ENCODE measurements around the gene MZB1.
"Not testable (repeated sequence)": the region's sequence is repeated elsewhere in the genome, so short reads cannot be mapped to it uniquely, and the experiment has no call there.

MZB1 gene

DNA sequence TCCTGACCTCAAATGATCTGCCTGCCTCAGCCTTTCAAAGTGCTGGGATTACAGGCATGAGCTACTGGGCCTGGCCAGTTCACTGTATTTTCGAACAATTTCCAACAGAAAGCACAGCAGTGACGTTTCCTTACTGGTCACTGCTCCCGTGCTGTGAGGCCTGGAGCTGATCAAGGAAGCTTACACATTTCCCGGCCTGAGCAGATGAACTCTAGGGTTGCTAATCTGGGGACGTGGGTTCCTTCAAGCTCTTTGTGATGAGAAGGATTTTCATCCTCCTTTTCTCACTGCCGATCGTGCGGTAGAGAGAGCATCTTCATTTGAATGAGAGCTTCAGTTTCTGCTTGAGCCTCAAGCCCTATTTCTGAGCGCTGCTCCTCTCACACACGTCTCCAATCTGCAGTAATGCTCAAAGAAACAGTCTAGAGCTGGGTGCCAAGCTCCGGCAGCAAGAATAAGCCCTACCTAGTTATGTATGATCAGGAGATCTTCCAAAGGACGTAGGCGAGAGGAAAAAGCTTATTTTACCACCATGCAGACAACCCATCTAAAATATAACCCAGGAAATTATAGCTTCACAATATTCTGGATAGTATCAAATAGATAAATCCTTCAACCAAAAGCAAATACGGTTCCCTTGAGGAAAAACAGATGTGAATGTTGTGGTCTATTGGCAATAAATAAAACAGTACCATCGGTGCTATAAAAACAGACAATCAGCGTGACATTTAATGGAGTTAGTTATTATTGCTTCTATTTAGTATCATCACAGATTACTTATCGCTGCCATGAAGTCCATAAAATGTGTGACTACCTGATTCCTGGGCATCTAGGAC lies 21.5 kb upstream of the MZB1 start:
- no peak for FAIRE-seq
- DNase-seq (ENCODE audit: low spot score), result no peak

DNA sequence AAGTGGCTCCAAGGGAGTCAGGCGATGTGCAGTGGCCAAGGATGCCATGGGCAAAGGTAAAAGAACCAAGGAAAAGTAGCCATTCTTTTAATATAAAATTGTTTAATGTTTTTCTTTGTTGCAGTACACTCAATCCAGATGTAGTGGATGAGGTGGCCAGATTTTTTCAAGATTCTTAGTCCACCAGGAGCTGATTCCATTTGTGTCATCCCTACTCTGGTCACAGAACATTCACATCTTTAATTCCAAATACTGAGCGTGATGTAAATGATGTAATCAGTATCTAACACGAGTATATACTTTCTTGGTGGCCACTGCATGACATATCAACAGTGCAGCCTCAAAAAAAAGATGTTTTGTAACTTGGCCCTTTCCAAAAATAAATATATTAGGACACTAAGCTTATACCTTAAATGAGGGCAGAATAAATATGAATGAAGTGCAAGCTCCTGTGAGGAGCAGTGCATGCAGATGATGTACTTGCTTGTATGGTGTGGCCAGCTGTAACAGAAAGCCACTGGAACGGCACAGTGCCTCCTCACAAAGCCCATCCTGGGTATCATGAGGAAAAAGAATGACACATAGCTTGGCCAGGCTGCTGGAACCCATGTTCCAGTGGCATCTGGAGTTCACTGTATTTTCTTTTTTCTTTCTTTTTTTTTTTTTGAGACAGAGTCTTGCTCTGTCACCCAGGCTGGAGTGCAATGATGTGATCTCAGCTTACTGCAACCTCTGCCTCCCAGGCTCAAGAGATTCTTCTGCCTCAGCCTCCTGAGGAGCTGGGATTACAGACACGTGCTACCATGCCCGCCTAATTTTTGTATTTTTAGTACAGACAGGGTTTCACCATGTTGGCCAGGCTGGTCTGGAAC lies 20.6 kb upstream of the MZB1 start:
- FAIRE-seq, result no peak
- DNase-seq (ENCODE audit: low spot score), result no peak

DNA sequence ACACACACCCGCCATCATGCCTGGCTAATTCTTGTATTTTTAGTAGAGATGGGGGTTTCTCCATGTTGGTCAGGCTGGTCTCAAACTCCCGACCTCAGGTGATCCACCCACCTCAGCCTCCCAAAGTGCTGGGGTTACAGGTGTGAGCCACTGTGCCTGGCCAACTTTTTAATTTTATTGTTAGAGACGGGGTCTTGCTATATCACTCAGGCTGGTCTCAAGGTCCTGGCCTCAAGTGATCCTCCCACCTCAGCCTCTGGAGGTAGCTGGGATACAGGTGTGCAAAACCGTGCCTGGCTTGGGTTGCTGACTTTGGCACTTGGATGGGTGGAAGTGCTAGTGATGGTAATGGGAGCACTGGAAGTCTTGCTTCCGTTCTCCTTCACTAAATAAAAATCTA lies 19.4 kb upstream of the MZB1 start:
- not testable (repeated sequence) for FAIRE-seq

DNA sequence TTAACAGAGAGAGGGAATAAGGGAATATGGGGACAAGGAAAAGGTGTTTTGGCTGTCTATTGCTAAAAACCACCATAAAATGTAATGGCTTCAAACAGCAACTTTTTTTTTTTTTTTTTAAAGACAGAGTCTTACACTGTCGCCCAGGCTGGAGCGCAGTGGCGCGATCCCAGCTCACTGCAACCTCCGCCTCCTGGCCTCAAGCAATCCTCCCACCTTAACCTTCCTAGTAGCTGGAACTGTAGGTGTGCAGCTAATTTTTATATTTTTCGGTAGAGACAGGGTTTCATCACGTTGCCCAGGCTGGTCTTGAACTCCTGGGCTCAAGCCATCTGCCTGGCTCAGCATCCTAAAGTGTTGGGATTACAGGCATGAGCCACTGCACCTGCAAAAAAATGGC lies 18.5 kb upstream of the MZB1 start:
- FAIRE-seq, result no peak
- no peak for DNase-seq (ENCODE audit: low spot score)

More for the DNA sequence above, 19.4 kb upstream of the MZB1 start:
- DNase-seq (ENCODE audit: low spot score), result not testable (repeated sequence)

DNA sequence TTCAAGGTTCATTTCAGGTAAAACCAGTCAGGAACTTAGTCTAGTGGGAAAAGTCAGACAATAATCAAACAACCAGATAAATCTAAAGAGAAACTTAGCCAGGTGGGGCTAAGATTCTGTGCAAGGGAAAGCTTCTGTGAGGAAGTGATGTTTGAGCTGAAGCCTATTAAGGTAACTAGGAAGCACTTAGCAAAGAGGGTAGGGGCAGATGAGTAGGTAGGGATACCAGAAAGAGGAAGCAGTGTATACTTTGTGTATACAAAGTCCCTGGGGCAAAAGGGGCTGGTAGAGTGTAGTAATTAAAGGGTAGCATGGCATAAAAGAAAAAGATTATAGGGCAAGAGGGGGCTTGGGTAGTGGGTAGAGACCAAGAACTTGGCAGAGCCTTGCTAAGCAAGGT lies 17.8 kb upstream of the MZB1 start:
- DNase-seq (ENCODE audit: low spot score) (no peak), FAIRE-seq (no peak)

DNA sequence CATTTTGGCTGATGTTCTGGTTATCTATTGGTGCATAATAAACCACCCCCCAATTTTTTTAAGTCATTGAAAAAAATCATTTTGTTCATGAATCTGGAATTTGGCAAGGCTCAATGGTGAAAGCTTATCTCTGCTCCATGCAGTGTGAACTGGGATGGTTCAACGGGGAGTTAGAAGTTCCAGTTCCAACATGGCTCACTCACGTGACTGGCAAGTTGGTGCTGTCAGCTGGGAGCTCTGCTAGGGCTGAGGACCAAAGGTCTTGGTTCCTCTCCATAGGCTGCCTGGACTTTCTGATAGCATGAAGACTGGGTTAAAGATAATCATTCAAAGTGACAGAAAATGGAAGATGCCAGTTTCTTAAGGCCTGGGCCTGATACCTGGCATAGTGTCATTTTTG lies 17.2 kb upstream of the MZB1 start:
- FAIRE-seq, result no peak

DNA sequence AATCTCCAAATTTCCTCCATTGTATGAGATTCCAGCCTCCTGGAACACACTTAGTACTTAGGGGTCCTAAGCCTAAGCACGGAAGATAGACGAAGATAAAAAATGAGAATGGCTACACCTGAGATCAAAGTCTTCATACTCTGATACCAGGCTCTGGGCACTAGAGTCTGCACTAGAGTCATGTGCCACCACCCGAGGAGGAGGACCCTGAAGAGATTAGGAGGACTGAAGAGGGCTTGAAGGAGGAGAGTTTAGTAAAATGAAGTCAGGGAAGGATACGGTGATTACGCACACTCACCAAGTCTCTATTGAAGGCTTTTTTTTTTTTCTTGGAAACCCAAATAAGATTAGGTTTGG lies 14.7 kb upstream of the MZB1 start:
- FAIRE-seq, result no peak
- no peak for DNase-seq (ENCODE audit: low spot score)

More for the DNA sequence above, 17.2 kb upstream of the MZB1 start:
- DNase-seq (ENCODE audit: low spot score), result no peak

DNA sequence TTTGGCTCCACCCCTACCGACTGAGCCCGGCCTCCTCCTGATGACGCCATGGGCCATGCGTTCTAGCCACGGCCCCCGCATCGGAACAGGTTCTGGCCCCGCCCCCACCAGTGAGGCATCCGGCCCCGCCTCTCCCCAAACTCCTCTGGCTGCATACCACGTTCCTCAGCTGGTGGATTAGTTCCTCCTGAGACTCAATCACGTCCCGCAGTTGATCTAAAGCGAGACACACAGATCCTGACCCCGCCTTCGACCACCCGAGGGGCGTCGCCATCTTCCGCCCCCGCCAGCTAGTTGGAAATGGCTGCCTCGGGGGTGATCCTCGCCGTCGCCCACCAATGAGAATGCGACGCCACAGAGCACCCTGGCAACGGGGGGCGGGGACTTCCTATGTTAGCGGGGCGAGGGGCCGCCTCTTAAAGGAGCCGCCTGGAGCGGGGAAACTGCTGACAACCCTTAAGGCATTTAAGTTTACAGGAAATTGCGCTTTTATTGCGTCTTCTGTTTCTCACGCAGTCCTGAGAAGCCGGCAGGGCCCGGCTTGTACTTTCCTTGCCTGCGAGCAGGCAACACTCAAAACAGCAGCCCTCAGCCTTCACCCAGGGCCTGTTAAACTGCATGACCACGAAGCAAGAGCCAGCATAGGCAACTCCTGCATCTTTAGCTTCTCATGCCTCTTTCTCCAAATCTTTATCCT lies 14.2 kb upstream of the MZB1 start, which contains the start of gene SPATA24:
SPATA24 (minus strand) TSS at position 303 of the 697 bp plus-strand sequence; CDS start at position 274, 29 bp downstream.
- peak; percentile 62 for FAIRE-seq
- peak; percentile 86 for DNase-seq (ENCODE audit: low spot score)

DNA sequence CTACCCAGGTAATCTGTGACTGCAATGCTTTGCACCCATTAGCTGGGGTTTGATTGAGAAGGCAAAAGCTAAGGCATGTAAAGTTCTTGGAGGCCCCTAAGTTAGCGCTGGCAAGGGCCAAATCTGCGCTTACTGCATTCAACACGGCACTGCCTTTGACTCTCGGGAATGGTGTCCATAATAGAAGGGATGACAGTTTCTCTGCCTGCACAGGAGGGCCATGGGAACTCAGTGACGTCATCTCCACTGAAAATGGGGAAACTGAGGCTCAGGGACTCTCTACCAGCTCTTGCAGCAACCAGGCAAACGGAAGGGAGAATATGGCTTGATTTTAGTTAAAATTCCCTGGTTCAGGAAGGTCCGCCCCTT lies 13.7 kb upstream of the MZB1 start:
- no peak for DNase-seq (ENCODE audit: low spot score)
- no peak for FAIRE-seq

DNA sequence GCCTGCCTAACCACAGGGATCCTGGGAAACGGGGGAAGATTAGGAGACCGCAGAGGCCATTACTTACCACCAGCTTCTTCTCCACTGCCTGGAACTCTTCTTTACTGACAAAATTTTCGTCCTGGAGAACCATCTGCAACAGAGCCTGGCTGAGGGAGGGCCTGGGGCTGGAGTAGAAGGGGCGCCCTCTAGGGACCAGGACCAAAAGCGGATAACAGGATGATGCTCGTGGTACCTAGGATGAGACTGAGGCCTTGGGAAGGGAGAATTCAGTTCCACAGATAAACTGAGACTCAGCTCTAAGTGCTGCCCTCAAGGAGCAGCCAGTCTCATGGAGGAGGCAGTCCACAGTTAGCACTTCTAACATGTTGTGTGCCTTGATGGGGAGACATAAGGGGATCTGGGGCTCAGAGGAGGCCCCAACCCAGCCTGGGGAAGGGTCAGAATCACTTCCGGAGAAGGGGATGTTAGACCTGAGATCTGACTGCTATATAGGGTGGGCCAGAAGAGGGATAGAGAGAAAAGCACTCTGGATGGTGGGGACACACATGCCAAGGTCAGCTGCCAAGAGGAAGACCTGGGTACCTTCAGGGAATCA lies 12.9 kb upstream of the MZB1 start:
- FAIRE-seq (no peak), DNase-seq (ENCODE audit: low spot score) (no peak)

DNA sequence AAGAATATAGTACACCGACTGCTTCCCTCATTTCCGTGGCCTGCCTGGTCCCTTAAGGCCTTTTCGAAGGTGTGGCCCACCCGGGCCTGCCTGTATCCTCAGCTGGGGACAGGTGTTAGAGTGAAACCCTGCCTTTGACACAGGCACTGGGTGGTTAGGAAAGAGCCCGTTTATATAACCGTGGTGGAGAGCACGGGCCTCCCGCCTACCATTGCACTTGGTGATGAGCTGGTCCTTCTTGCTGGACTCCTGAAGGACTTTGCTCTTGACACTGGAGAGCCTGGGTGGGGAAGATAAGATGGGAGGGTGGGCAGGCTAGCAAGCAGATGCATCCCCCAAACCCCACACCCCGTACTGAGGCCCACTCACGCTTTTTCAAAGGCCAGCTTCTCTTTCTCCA lies 11.8 kb upstream of the MZB1 start:
- DNase-seq (ENCODE audit: low spot score) (no peak), FAIRE-seq (no peak)

DNA sequence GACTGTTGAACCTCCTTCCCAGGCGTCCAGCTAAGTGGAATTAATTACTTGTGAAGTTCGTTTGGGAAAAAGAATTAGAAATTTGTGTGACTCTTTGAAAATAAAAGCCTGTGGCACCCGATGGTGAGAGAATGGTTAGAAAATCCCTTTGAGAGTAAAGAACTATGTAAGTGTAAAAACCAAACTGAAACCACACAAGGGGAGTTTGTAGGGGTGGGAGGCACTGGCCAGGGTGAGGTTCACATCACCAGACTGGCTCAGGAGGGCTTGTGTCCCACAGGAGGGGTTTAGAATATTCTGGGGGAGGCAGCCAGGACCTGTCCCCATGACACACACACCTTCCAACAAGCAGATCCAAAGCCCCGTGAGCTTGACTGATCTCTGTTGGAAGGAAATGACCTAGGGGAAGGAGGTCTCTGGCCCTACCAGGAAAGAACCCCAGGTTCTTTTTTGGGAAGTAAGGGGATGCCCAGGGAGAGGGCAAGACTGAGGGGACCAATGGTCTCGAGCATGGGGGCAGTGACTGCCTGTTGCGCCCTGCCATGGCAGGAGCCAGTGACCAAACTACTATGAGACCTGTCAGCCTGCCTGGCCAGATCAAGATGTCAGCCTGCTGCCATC lies 9.9 kb upstream of the MZB1 start:
- DNase-seq (ENCODE audit: low spot score) (no peak), FAIRE-seq (no peak)

DNA sequence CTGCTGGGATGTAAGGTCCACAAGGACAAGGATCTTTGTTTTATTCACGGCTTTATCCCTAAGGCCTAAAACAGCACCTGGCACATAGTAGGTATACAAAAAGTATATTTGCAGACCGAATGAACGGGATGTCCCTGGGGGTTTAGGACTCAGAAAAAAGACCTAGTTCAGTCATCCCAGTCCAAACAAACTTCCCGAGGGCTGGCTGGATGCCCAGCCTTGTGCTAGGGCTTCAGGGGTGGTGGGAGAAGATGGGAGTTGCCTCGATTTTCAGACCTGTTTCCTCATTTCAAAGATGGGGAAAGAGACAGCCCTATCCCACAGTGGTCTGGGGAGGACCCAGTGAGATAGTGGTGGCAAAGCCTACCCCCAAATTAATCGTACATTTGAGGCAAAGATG lies 8.2 kb upstream of the MZB1 start:
- FAIRE-seq (no peak), DNase-seq (ENCODE audit: low spot score) (no peak)

DNA sequence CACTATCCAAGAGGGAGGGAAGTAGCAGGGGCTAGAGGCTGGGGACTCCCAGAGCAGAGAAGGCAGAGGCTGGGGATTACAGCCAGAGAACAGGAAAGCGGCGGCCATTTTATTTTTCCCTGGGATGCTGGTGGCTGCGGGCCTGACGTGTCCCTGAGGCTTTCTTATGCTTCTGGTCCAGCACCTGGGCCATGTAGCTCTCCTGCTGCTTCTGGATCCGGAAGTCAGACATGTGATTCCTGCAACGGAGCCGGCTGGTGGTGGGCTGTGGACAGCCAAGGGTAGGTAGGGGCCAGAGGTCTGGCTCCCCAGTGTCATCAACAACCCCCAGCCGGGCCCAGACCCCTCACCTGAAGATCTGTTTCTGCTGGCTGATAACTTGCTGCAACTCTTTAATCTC lies 7.0 kb upstream of the MZB1 start:
- DNase-seq (ENCODE audit: low spot score) (no peak), FAIRE-seq (no peak)

DNA sequence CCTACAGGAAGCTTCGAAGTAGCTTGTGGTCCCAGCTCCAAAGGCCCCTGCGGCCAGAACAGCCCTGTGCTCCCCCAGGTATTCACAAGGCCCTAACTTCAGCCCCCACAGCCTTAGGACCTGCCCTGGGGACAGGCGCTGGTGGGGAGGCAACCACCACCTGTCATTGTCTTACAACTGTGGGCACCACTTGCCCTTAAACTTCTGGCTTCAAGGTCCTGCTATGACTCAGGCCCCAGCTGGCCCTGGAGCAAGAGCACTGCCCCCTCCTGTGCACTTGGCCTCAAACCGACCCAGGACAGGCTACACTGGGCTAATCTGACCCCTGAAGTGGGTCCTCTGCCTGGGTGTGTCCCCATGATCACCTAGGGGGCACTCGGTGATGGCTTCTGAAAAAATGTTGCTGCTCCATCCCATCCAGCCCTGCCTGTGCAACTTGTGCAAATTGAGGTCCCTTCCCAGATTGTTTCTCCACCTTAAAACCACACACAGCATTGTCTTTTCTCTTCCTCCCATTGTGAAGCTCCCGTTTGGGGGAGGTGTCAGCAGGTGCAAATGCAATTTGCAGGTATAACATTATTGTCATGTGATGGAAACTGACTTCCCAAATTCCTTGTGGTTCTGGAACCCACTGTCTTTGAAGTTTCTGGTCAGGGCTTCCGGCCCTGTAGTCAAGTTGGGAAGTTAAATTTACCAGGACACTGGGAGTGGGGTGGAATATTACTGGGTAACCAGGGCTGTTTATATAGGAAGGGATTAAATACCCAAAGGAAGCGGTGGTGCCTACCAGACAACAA lies 6.3 kb upstream of the MZB1 start:
- DNase-seq (ENCODE audit: low spot score), result no peak
- FAIRE-seq, result no peak

DNA sequence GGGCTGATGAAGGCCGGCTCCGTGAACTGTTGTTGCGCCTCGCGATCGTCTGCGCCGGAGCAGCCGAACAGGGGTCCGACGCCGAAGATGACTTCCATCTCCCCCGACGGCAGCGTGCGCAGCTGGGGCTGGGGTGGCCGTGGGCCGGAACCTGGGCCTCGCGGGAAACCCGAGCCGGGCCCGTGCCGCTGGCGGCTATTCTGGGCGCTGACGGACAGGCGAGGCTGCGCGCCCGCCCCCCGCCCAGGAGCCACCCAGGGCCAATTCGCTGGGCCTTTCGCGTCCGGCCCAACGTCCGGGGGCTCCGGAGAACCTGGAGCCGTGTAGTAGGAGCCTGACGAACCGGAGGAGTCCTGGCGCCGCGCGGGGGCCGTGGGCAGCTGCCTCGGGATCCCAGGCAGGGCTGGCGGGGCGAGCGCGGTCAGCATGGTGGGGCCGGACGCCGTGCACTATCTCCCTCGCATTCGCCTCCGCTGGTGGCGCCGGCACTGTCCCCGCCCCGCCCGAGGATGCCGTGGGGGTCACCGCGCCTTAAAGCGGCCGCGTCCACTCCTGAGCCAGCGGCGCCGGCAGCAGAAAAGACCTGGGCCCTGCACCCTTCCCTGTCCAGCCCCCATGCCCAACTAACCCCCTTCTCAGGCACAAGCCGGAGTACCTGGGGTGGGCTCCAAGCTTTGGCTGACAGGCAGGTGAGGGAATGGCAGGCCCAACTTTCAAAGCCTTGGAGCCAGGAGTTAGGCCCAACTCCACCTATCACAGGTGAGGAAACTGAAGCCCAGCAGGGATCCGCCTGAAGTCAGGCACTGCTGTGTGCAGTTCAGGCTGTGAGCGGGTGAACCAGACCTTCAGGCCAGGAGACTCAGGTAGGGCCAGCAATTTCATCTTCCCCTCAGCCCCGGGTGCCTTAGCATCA lies 5.2 kb upstream of the MZB1 start, which contains the start of gene PROB1:
PROB1 (minus strand) TSS at position 451 of the 913 bp plus-strand sequence; CDS start at position 428, 23 bp downstream.
- FAIRE-seq (no peak), DNase-seq (ENCODE audit: low spot score) (no peak)

DNA sequence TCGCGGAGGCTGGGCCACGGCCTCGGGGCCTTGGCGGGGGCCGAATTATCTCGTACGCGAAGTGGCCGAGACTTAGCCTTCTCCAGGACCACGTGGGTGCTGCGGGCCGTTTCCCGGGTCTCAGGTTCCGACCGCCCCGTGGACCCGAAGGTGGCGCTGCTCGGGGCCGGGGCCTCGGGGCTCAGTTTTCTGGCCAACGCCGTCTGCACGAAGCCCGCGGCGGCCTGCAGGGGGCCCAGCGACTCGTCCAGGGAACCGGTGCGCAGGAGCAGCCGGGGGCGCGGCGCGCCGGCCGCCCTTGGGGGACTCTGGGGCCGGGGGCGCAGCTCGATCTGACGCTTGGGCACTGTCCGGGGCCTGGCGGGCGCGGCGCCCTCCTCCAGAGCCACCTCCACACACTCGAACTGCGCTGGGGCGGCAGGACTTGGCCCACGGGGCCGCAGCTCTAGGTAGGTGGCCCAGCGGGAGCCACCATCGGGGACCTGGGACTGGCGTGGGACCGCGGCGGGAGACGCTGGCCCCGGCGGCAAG lies 4.5 kb upstream of the MZB1 start:
- no peak for DNase-seq (ENCODE audit: low spot score)
- FAIRE-seq, result no peak

DNA sequence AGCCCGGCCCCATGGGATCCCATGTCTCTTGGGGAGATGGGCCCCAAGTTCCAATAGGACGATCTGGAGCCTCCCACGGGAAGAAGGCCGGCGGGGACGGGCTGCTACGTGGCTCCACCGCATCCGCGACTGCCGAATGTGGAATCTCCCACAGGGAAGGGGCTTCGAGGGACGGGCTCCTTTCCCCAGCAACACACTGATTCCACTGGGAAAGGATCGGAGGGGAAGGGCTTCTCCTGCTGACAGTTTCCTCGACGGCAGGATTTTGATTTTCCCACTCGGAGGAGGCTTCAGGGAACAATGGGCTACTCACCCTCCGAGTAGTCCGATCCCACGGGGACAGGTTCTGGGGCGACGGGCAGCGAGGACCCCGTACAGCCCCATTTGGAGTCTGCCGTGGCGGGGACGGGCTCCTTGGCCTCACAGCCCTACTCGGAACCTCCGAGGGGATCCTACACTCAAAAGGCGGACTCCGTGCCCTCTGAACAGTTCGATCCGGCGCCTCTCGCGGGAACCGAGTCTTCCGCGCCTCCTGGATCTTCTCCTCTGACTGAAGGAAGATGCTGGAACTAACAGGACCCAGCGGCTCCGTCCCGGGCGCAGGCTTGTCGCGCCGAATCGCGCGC lies 3.9 kb upstream of the MZB1 start:
- no peak for DNase-seq (ENCODE audit: low spot score)
- FAIRE-seq, result no peak

Data from RCC 7860 (cell line).